ENCODE data around the gene PRKCA. TPM values are rescaled to one million over a fixed set of nuclear protein-coding genes. Genes with fewer than 3 reads are reported as not detected.

Gene PRKCA
- total RNA-seq, 4 donors from 2014 or later: 9.6 to 15.5 (median 11.1) TPM

- DNase-seq (ENCODE audit: low spot score in 2 of 2): no peak
- intact Hi-C loops (cut with DNase I; ENCODE audit: low total_unique reads): no loop called here
- TF ChIP-seq POLR2A (IDR thresholded peaks at IDR 0.05): no peak
- TF ChIP-seq CTCF (IDR thresholded peaks at IDR 0.05): no peak
- WGBS, 2 donors: 96 to 98% methylated on average over 6 of the region's 6 CpGs
- no peak overlapping the region for H3K4me3 ChIP-seq (ENCODE audit: low read depth, poor library complexity, severe bottlenecking)
Measured at GRCh38 chr17:66686601-66687000, 384.2 kb downstream of the PRKCA start.

GRCh38 chr17:66687570-66688284, 385.3 kb downstream of the PRKCA start:
- WGBS, 2 donors: 93 to 98% methylated on average over 3 of the region's 3 CpGs
- intact Hi-C loops (cut with DNase I; ENCODE audit: low total_unique reads): no loop called here
- H3K4me3 ChIP-seq (ENCODE audit: low read depth, poor library complexity, severe bottlenecking): no peak overlapping the region
- no peak for DNase-seq (ENCODE audit: low spot score in 2 of 2)
- TF ChIP-seq POLR2A (IDR thresholded peaks at IDR 0.05): no peak
- TF ChIP-seq CTCF (IDR thresholded peaks at IDR 0.05): no peak

GRCh38 chr17:66689221-66689620, 386.8 kb downstream of the PRKCA start:
- no peak for DNase-seq (ENCODE audit: low spot score in 2 of 2)
- no peak for TF ChIP-seq CTCF (IDR thresholded peaks at IDR 0.05)
- TF ChIP-seq POLR2A (IDR thresholded peaks at IDR 0.05): no peak
- H3K4me3 ChIP-seq (ENCODE audit: low read depth, poor library complexity, severe bottlenecking): no peak overlapping the region
- 56 to 69% methylated on average over 2 of the region's 2 CpGs for WGBS, 2 donors
- intact Hi-C loops (cut with DNase I; ENCODE audit: low total_unique reads): no loop called here

GRCh38 chr17:66690166-66690565, 387.8 kb downstream of the PRKCA start:
- H3K4me3 ChIP-seq (ENCODE audit: low read depth, poor library complexity, severe bottlenecking): no peak overlapping the region
- DNase-seq (ENCODE audit: low spot score in 2 of 2): no peak
- intact Hi-C loops (cut with DNase I; ENCODE audit: low total_unique reads): no loop called here
- TF ChIP-seq CTCF (IDR thresholded peaks at IDR 0.05) (no peak), POLR2A (IDR thresholded peaks at IDR 0.05) (no peak)
- 88 to 89% methylated on average over 7 of the region's 7 CpGs for WGBS, 2 donors

- WGBS, 2 donors: 69 to 78% methylated on average over 12 of the region's 12 CpGs
- no peak for TF ChIP-seq POLR2A (IDR thresholded peaks at IDR 0.05)
- TF ChIP-seq CTCF (IDR thresholded peaks at IDR 0.05): no peak
- H3K4me3 ChIP-seq (ENCODE audit: low read depth, poor library complexity, severe bottlenecking): no peak overlapping the region
- intact Hi-C loops (cut with DNase I; ENCODE audit: low total_unique reads): no loop called here
- DNase-seq (ENCODE audit: low spot score in 2 of 2): no peak
Measured at GRCh38 chr17:66691644-66692420, 389.4 kb downstream of the PRKCA start.
